Measurements from ENCODE around the gene UBE2M. TPM values are rescaled to one million over a fixed set of nuclear protein-coding genes. Genes with fewer than 3 reads are reported as not detected.
"Not testable (repeated sequence)": the region's sequence is repeated elsewhere in the genome, so short reads cannot be mapped to it uniquely, and the experiment has no call there.

The UBE2M gene
- total RNA-seq, 1 donor from 2014 or later, result 111 TPM

DNA sequence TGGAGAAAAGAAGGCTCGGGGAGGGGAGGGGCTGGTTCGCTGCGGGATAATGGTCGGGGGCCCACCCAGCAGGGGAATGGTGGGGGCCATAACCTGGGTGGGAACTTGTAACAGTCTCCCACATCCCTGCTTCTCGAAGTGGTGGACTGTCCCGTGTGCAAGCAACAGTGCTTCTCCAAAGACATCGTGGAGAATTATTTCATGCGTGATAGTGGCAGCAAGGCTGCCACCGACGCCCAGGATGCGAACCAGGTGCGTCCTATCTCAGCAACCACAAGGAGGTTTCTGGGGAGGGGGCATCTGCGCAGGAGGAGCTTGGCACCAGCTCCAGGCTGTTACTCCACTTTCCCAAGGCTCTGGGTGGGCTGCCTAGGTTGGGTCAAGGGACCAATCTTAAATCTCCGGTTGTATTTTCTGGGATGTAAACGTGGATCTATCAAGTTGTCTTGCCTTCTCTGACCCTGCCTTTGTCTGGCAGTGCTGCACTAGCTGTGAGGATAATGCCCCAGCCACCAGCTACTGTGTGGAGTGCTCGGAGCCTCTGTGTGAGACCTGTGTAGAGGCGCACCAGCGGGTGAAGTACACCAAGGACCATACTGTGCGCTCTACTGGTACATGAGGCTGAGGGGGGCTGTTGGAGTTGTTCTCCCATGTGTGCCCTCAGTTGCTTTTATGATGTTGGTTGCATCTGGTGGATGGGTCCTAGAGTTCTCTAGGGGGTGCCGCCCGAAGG, 13.0 kb downstream of the UBE2M start:
- intact Hi-C loops (cut with DNase I), result no loop called here
- no peak for DNase-seq (ENCODE audit: low spot score)

DNA sequence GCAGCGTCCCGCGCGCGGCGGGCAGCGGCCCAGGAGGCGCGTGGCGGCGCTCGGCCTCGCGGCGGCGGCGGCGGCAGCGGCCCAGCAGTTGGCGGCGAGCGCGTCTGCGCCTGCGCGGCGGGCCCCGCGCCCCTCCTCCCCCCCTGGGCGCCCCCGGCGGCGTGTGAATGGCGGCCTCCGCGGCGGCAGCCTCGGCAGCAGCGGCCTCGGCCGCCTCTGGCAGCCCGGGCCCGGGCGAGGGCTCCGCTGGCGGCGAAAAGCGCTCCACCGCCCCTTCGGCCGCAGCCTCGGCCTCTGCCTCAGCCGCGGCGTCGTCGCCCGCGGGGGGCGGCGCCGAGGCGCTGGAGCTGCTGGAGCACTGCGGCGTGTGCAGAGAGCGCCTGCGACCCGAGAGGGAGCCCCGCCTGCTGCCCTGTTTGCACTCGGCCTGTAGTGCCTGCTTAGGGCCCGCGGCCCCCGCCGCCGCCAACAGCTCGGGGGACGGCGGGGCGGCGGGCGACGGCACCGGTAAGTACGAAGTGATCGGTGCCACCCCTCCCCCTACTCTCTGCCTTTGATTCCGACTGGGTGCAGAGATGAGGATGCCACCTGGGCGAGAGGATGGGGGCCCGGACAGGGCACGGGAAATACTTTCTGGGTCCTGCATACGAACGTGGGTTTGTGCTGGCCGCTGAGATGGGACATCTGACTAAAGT, 13.7 kb downstream of the UBE2M start:
- no peak for DNase-seq (ENCODE audit: low spot score)
- intact Hi-C loops (cut with DNase I), result loop anchor here (1.0 kb wide), 1 partner anchor 45 kb away; no protein-coding TSS in a partner anchor

DNA sequence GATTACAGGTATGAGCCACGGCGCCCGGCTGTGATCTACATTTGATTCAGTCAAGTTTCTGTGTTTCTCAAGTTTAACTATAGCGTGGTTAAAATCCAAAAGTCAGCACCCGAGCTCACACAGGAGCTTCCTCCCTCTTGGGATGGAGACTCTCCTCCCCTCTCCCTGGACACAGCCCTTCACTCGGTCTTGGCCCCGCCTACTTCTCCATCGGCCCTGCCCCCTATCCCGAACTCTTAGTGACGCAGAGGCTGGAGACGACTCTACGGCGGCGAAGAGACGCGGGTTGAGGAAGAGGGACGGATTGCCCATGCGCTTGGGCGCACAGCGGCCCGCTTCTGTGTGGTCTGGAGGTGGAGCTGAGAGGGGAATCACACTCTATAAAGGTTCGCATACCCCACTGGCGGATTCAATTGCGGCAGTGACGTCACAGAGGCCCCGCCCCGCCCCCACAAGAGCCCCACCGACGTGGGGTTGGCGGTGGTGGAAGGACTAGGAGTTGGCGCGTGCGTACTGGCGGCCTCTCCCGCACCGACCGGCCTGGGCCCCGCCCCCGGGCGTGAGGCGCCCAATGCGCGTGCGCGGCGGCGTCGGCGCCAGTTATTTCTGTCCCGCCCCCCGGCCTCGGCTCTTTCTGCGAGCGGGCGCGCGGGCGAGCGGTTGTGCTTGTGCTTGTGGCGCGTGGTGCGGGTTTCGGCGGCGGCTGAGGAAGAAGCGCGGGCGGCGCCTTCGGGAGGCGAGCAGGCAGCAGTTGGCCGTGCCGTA, 14.4 kb downstream of the UBE2M start, which contains the start of gene TRIM28:
Gene TRIM28 (plus strand): TSS at position 239 of the 765 bp plus-strand sequence. CDS start 694 bp downstream, outside the sequence.
- intact Hi-C loops (cut with DNase I), result loop anchor here (1.0 kb wide), 1 partner anchor 45 kb away; no protein-coding TSS in a partner anchor
- DNase-seq (ENCODE audit: low spot score), result peak; percentile 99

DNA sequence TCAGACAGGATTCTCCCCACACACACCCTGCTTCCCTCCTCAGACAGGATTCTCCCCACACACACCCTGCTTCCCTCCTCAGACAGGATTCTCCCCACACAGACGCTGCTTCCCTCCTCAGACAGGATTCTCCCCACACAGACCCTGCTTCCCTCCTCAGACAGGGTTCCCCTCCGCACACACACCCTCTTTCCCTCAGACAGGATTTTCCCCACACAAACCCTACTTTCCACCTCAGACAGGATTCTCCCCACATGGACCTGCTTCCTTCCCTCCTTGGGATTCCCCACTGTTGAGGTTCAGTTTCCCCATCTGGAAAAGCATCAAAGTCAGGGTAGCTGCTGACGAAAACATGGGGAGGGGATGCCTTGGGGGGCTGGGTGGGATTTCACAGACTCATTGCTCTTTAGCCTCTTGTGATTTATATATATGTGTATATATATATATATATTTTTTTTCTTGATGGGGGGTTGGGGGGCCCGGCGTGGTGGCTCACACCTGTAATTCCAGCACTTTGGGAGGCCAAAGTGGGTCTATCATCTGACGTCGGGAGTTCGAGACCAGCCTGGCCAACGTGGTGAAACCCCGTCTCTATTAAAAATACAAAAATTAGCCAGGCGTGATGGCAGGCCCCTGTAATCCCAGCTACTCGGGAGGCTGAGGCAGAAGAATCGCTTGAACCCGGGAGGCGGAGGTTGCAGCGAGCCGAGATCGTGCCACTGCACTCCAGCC, 15.6 kb downstream of the UBE2M start:
- intact Hi-C loops (cut with DNase I); DNase-seq (ENCODE audit: low spot score): not testable (repeated sequence)

DNA sequence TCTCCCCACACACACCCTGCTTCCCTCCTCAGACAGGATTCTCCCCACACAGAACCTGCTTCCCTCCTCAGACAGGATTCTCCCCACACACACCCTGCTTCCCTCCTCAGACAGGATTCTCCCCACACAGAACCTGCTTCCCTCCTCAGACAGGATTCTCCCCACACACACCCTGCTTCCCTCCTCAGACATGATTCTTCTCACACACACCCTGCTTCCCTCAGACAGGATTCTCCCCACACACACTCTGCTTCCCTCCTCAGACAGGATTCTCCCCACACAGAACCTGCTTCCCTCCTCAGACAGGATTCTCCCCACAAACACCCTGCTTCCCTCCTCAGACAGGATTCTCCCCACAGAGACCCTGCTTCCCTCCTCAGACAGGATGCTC, 19.2 kb downstream of the UBE2M start:
- DNase-seq (ENCODE audit: low spot score); intact Hi-C loops (cut with DNase I): not testable (repeated sequence)

DNA sequence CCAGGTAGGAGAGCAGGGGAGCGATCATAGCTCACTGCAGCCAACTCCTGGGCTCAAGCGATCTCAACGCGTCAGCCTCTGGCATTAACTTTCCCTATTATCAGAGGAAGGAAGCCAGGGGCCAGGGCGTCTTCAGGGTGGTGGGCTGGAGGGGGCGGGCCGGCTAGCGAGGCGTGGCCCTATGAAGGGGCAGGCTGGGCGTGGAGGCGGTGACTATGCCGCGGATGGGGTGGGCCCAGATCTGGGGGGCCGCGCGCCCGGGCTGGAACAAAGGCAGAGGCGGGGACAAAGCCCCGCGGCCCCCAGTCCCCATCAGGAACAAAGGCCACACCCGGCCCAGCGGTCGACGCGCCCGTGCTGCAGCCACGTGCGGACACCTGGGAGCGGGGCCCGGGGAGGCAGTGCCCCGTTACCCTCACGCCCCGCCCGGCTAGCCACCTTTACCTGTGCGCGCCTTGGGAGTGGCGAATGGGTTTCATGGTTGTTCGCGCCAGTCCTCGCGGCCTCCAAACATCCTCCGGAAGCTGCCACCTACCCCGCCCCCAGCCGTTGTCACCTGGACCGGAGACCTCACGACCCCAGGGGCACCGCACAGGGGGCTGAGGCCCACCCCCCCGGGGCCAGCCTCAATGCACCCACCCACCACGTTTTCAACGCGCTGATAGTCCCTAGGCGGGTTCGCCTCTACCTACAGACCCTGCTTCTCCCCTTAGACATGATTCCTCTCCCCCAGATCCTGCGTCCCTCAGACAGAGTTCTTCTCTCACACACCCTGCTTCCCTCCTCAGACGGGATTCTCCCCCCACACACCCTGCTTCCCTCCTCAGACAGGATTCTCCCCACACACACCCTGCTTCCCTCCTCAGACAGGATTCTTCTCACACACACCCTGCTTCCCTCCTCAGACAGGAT, 19.9 kb downstream of the UBE2M start:
- DNase-seq (ENCODE audit: low spot score), result no peak
- intact Hi-C loops (cut with DNase I), result no loop called here

DNA sequence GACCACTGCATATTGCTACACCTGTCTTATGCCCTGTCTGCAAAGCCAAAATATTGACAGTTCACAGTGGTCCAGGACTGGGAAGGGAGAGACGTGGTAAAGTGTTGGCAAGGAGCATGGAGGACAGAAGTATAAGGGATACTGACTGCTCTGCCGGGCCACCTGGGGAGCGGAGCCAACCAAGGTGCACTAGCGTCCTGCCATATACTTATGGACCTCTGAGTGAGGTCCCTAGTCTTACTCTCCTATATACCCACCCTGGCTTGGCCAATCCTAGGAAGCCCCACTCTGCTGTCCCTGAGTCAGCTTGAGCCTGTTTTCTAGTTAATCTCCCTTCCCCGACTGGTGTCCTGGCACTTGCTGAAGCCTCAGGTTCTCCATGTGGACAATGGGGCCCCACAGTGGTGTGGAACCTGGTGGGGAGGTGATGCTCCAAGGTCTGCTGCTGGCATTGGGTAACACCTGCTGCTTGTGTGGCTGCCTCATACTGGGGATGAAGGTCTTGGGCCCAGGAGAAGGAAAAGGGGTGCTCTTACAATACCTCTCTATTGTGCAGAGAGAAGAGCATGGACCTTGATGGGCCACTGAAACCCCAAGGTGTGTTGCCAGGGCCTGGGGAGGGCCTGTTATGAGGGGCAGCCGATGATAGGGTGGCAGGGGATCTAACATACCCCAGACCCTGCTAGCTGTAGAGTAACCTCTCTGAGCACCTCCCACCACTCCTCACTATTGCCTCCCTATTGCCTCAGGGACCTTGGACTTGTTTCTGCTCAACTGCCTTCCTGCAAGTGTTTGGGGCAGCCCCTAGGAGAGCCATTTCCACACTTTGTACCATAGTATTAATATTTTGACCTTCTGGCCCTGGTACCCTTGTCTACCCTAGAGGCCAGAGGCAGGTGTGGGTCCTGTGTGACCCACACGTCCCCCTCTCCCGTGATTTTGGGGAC, 21.3 kb downstream of the UBE2M start:
- intact Hi-C loops (cut with DNase I), result no loop called here
- DNase-seq (ENCODE audit: low spot score), result no peak

DNA sequence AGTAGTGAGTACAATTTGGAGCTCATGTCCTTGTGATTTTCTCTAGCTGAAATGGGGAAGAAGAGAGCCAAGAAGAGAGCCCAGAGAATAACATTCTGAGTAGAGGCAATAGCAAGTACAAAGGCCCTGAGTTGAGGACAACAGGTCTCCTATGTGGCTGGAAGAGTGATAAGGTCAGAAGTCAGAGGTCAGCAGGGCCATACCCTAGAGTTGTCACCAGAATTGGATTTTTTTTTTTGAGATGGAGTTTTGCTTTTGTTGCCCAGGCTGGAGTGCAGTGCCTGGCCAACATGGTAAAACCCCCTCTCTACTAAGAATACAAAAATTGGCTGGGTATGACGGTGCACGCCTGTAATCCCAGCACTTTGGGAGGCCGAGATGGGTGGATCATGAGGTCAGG, 22.6 kb downstream of the UBE2M start:
- intact Hi-C loops (cut with DNase I), result no loop called here
- DNase-seq (ENCODE audit: low spot score), result no peak

DNA sequence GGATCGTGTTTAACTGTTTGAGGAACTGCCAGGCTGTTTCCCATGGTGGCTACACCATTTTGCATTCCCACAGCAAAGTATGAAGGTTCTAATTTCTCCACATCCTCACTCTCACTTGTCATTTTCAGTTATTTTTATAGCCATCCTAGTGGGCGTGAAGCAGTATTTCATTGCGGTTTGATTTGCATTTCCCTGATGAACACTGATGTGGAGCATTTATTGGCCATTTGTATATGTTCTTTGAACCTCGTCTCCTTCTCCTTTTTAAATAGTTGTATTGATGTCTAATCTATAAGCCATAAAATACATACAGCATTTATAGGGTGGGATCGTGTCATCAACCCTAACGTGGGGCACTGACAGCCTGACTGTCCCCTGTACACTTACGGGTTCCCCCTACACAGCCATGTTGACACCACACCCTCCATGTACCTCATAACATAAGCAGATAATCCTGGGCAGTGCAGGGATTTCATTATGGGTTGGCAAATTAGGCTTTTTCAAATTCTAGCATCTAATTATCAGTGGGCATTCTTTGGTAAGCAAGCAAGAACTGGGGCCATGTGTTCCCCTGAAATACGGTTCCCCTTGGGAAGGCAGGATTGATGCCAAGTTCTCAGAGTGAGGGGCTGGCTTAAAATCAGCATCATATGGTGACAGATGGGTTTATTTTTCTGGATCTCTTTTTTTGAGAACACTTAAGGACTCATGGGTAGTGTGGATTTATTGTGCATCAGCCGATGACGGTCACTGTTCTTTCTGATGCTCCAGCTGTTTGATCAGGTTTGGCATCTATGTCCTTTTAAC, 27.2 kb downstream of the UBE2M start:
- DNase-seq (ENCODE audit: low spot score), result no peak
- intact Hi-C loops (cut with DNase I), result no loop called here

DNA sequence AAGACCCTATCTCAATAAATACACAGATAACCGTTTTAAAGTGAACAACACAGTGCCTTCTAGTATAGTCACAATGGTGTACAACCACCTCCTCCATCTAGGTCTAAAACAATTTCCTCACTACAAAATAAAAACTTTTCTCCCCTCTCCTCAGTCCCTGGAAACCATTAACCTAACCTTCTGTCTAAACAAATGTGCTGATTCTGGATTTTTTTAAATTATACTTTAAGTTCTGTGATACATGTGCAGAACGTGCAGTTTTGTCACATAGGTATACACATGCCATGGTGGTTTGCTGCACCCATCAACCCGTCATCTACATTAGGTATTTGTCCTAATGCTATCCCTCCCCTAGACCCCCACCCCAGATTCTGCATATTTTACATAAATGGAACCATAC, 29.0 kb downstream of the UBE2M start:
- no peak for DNase-seq (ENCODE audit: low spot score)
- intact Hi-C loops (cut with DNase I), result no loop called here

DNA sequence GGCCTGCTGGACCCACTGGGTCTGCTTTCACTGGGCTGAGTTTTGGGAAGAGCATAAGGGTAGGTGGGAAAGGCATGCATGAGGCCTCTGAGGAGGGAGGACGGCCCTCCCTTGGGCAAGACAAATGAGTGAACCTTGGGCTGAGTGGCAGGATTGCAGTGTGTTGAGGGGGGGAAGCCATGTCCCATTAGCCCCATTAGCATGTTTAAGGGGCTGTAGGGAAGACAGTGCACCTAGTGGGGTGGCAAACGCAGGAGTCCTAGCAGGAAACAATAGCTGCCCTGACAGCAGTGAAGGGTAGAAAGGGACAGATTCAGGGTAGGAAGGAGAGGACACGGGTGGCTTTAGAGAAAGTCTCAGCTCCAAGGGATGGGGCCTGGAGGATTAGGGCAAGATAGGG, 35.7 kb downstream of the UBE2M start:
- intact Hi-C loops (cut with DNase I), result no loop called here
- no peak for DNase-seq (ENCODE audit: low spot score)

DNA sequence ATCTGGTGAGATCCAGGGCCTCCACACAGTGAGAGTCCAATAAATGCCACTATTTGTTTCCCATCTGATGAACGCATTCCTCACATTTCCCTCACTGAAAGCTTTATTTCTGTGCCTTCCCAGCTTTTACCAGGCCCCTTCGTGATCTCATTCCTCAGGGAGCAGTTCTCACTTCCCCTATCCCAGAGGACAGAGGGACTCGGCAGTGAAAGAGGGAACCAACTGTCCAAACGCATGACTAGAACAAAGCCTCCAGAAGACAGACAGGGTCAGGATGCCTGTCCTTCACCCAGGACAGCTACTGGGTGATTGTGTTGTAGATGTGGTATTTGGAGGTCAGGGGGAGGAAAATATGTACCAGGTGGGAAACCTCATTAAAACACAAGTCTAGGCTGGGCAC, 36.8 kb downstream of the UBE2M start:
- intact Hi-C loops (cut with DNase I), result no loop called here
- no peak for DNase-seq (ENCODE audit: low spot score)

DNA sequence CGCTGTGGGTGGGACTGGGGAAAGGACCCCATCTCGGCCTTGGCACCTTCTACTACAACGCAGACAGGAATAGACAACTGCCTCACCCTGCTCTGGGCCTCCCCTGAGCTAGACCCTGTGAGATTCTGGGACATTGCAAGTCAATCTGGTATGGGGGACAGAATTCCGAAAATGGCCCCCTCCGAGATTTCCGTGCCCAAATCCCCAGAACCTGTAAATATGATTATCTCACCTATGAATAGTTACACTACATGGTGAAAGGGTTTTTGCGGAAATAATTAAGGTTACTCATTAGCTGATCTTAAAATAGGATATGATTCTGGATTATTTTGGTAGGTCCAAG, 38.2 kb downstream of the UBE2M start:
- intact Hi-C loops (cut with DNase I), result no loop called here
- DNase-seq (ENCODE audit: low spot score), result no peak

DNA sequence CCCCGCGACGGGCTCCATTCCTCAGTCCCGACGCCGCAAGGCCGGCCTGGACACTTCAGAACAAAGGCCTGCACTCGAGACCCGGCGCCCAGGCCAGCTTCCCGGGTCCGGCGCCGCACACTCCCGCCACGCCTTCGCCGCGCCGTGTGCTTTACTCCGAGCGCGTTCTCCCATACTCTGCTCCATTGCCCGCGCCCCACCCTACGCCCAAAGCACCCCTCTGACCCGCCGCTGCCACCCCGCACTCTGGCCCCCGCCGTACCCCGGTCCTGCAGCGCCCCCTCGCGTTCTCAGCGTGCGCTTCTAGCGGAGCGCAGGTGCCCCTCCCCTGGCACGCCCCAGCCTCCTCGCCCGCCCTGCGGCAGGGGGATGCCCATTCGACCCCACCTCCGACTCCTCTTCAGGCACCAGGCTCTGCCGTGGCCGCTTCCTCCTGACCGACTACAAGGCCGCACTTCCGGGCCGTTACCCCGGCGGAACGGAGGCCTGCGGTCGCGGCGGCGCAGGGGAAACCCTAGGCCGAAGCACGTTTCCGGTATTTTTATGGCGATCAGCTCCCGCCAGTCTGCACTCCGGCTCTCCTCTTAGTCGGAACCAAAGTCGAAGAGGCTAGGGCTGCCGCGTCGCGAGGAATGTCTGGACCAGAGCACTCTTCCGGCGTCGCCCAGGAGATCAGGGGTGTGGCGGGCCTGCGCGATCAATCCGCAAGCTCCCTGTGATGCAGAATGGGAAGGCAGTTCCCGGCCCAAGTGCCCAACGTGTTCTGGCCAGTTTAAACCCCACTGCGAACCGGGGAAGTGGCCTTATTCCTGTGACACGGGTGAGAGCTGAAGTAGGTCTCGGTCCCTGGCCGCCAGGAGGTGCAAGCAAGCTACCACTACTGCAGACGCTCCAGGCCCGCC, 38.8 kb downstream of the UBE2M start, which contains the start of gene ZBTB45:
Gene ZBTB45 (minus strand): TSS at position 456 of the 902 bp plus-strand sequence. CDS start 2,137 bp downstream, outside the sequence.
- DNase-seq (ENCODE audit: low spot score), result peak; percentile 94
- intact Hi-C loops (cut with DNase I), result loop anchor here (1.0 to 2.0 kb wide), 2 partner anchors 13 to 35 kb away; partner anchors contain the start of gene CHMP2A

DNA sequence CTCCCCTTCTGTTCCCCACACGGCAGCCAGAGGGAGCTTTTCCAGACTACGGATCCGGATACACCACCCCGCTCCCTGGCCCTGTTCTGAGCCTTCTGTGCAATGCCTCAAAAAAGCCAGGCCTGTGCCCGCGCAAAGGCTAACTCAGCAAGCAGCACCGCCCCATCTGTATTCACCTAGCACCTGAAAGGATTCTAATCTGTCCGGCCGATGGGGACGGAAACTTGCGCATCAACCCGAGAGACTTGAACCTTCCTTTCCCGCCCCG, 39.4 kb downstream of the UBE2M start:
- intact Hi-C loops (cut with DNase I), result loop anchor here (1.0 to 2.0 kb wide), 2 partner anchors 13 to 36 kb away; partner anchors contain the start of gene CHMP2A
- no peak for DNase-seq (ENCODE audit: low spot score)

All from cardiac septum (tissue), 1 donor.